Stimulated activated CD4-positive, alpha-beta T cell treated with anti-CD3 and anti-CD28 coated beads, Interleukin-12 subunit alpha, Interleukin-12 subunit beta, amount 100 ng/mL, for 24 hours (primary cell): ENCODE results near the gene CAMTA1.
"Not testable (repeated sequence)": the region's sequence is repeated elsewhere in the genome, so short reads cannot be mapped to it uniquely, and the experiment has no call there.

Experiments used
- DNase-seq, 2 experiments: peaks; one replicate each; pipeline ENCODE4 v3.0.0-alpha.2; 2020; ENCODE audit warnings: low read depth in 2 of 2

CAMTA1 gene

DNA sequence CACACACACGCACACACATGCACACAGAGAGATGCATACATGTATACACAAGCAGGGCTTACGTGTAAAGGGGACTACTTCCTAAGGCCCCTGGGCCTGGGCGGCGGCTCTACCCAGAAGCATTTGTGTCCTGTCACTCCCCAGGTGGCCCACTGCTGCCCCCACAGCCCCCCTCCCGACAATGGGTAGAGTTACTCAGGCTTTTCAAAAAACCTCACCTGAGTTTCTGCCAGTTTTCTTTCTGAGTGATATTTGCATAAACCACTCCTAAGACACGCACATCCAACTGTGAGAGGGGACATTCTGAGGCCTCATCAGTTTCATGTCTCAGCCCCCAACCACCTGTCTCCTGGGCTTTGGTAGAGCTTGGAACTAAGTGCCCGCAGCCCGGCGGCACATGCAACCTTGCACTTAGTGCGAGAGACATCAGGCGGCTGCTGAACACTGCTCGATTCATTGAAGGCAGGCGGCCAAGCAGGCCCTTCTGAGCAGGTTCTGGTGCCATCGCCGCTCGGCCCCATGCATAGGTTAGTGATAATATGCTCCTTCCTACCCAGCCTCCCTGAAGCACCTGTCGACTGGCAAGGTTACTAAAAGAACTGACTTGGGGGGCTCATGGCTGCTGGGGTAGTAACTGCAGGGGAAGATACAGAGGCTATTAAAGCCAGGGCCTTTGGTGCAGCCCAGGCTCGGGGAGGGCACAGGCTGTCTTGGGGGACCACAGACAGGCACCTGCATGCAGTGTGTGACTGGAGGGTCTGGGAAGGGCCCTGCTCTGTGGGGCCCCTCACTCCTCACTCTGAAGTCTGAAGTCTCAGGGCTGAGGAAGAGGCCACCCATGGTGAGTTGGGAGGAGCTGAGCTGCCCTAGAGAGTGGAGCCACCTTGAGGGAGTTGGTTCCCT is 621.6 kb downstream of the CAMTA1 start:
- DNase-seq, result no peak

- DNase-seq, result no peak
These were observed 622.3 kb downstream of the CAMTA1 start for GRCh38 chr1:7407544-7407895.

DNA sequence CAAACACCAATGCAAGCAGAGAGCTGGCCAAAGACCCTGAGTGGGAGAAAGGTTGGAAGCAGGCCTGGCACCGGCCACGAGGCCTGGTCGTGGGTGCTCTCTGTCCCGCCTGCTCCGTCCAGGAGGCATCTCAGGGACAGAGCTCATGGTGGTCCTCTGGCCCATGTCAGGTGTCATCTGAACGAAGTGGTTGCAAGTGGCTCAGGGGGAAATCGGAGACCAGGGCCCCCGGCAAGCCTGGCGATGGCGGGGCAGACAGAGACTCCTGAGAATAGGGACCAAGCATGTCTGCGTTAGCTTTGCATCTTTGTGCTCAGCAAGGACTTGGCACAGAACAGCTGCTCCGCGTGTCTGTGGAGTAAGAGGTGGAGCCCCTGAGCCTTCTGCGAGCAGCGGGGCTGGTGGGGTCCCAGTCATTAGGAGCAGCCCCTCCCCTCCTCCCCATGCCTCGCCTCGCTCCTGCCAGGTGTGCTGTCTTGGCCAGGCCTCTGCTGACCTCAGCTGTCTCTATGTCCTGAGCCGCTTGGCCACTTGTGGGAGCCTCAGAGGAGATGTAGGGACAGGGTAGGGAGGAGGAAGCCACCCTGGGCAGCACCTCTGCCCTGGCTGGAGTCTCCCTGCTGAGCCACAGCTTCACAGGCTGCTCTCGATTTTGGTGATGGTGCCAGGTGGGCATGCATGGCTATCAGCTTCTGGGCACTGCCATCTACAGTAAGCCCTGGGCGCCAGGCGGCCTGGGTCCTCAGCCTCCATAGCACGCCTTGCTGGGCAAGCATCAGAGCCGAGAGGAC is 622.9 kb downstream of the CAMTA1 start:
- no peak for DNase-seq

GRCh38 chr1:7408771-7409150 is 623.5 kb downstream of the CAMTA1 start:
- no peak for DNase-seq

GRCh38 chr1:7409278-7409677 is 624.0 kb downstream of the CAMTA1 start:
- no peak for DNase-seq

- no peak for DNase-seq
These were observed 624.9 kb downstream of the CAMTA1 start for GRCh38 chr1:7410156-7410555.

GRCh38 chr1:7417618-7418017 is 632.4 kb downstream of the CAMTA1 start:
- DNase-seq, result not testable (repeated sequence)

DNA sequence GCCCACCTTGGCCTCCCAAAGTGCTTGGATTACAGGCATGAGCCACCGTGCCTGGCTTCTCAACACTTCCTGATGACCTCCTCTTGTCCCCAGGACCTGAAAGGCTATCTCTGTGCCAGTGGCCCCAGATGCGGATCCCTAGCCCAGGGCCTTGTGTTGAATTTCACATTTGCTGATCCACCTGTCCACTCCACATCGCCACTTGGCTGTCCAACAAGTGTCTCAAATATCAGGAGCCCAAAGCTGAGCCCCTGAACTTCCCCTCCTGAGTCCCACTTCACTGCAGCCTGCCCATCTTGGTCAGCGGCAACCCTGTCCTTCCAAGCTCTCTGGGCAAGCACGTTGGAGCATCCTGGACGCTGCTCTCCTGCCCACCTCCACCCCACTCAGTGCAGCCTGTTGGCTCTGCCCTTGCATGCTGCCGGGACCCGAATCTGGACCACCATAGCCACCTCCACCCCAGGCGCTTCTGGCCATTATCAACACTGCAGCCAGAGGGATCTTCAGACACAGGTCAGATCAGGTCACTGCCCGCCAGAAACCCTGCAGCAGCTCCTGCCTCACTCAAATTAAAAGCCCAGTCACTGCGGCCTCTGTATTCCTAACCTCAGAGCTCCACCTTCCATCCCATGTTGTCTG is 633.3 kb downstream of the CAMTA1 start:
- DNase-seq, result no peak

GRCh38 chr1:7420098-7420445 is 634.8 kb downstream of the CAMTA1 start:
- DNase-seq, result no peak

DNA sequence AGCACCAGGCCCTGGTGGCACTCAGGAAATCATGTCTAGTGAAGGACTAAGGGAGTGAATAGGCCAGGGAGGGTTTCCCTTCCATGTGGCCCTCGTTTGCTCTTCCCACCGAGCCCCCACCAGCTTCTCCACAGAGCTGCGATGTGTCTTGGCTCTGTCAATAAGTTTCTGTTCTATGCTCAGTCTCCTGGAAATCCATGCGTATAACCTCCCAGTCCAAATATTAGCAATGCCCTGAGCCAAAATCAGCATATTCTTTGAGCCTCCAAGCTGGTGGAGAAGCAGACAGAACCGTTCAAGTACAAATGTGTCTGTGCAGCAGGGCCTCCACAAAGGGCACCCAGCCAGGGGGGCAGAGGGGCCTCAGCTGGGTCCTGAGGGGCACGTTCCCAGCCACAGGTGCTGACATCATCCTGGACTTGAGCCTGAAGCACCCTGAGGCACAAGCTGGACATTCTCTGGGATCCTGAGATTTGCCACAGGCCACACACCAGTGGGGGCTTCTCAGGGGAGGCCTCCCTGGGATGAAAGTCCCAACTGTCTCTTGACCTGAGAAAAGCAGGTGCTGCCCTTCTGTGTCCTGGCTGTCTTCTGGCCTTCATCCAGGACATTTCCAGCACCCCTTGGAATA is 635.3 kb downstream of the CAMTA1 start:
- no peak for DNase-seq

- no peak for DNase-seq
These were observed 636.3 kb downstream of the CAMTA1 start for GRCh38 chr1:7421471-7422075.

- no peak for DNase-seq
These were observed 636.8 kb downstream of the CAMTA1 start for GRCh38 chr1:7422081-7422480.

GRCh38 chr1:7422561-7422960 is 637.3 kb downstream of the CAMTA1 start:
- DNase-seq, result no peak

DNA sequence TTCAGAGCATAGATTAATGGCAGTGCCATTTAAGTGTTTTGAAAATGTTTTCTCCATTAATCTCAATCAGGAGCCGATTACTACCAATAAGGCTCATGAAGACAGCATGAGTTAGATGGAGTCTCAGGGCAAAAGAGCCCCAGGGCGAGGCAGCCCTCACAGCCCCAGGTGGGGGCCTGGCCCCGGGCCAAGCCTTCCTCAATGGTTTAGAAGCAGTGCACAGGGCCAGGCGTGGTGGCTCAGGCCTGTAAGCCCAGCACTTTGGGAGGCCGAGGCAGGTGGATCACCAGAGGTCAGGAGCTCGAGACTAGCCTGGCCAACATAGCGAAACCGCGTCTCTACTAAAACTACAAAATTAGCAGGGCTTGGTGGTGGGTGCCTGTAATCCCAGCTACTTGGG is 637.7 kb downstream of the CAMTA1 start:
- no peak for DNase-seq

DNA sequence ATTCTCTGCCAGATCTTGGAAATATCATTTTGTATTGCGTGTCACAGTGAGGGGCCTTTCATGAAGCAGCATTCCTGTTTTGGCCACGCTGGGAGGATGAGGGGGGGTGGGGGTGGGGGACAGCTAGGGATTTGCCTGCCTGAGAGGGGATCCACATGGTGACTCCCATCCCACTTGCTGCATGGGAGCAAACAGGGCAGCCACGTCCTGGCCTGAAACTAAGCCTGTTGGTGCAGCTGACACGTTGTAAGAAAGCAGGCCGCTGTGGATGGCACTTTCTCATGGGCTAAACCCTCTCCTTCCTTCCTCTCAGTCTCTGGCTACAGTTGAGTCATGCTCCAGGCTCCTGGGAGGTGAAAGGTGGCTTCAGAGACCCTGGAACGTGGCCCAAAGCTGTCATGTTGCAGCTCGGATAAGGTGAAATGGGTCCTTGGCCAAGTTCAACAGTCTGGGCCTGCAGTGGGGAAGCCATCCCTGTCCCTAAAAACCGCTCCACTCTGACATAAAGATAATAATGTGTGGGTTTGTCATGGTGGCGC is 639.2 kb downstream of the CAMTA1 start:
- no peak for DNase-seq

DNA sequence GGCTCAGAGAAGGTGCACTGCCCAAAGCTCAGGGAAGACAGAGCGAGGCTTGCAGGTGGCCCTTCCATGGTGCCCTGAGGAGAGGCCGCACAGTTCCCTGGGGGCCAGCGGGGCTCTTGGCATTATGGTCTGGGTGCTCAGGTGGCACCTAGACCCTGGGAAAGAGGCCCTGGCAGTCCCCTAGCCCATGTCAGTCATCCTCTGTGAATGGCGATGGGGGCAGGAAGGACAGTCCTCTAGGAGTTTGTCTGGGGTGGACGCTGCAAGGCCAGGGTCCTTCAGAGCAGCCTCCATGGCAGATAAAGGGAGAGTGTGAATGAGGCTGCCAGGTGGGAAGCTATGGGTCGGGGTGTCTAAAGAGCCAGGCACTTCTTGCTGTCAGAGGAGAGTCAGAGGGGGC is 640.0 kb downstream of the CAMTA1 start:
- DNase-seq, result no peak

GRCh38 chr1:7425771-7426170 is 640.5 kb downstream of the CAMTA1 start:
- DNase-seq, result no peak

- no peak for DNase-seq
These were observed 641.7 kb downstream of the CAMTA1 start for GRCh38 chr1:7426780-7427604.

- DNase-seq, result no peak
These were observed 642.5 kb downstream of the CAMTA1 start for GRCh38 chr1:7427605-7428300.

- DNase-seq, result no peak
These were observed 644.0 kb downstream of the CAMTA1 start for GRCh38 chr1:7429290-7429689.
